Hypothalamus (tissue), 51 donors: Measurements from ENCODE around the gene CREG2.
"Not testable (repeated sequence)": the region's sequence is repeated elsewhere in the genome, so short reads cannot be mapped to it uniquely, and the experiment has no call there.

ENCODE experiments used
- DNase-seq, 51 donors: peaks; one replicate each; lab custom pipeline; 2025; lab: John Stamatoyannopoulos, UW

The CREG2 gene

GRCh38 chr2:101349893-101350662 is 37.2 kb downstream of the CREG2 start:
- DNase-seq, result peak in 17 of 51 donors; percentile 7 to 75 (median 28)

DNA sequence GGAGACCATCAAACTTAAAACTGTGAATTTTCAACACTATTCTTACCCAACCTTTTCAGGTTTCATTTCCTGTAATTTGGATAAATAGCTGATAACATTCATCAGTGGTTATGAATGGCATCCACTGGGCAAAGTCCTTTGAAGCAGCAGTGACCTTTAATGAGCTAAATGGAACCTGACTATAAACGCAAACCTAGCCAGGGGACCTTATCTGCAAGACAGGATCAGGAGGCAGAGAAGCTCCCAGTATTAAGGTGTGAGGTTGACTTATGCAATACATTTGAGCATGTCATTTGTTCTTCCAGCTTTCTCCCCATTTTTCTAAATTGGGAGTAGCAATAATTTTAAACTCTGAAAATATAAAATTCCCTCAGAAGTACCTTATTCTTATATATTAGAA is 38.4 kb downstream of the CREG2 start:
- DNase-seq, result no peak

- DNase-seq, result no peak
These were observed 40.4 kb downstream of the CREG2 start for GRCh38 chr2:101346909-101347308.

- DNase-seq, result peak in 15 of 51 donors; percentile 6 to 56 (median 26)
These were observed 43.2 kb downstream of the CREG2 start for GRCh38 chr2:101344137-101344536.

DNA sequence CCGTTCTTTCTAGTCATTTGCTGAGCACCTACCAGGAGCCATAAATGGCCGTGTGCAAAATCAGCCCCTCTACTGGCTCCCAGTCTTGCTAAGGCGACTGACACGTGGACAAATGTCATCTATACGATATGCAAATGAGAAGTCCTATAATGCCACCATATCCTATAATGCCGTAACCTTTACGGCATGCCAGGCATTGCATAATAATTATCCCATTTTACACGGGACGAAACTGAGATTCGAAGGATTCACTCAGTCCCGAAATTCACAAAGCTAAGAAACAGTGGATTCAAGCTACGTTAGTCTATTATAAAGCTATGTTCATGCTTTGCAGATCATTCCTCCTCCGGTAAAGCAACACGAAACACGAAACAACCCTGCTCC is 44.7 kb downstream of the CREG2 start:
- DNase-seq, result no peak

- peak in 50 of 51 donors; percentile 6 to 85 (median 46) for DNase-seq
These were observed 45.2 kb downstream of the CREG2 start for GRCh38 chr2:101341901-101342624.

GRCh38 chr2:101341421-101341820 is 45.9 kb downstream of the CREG2 start:
- DNase-seq, result no peak

DNA sequence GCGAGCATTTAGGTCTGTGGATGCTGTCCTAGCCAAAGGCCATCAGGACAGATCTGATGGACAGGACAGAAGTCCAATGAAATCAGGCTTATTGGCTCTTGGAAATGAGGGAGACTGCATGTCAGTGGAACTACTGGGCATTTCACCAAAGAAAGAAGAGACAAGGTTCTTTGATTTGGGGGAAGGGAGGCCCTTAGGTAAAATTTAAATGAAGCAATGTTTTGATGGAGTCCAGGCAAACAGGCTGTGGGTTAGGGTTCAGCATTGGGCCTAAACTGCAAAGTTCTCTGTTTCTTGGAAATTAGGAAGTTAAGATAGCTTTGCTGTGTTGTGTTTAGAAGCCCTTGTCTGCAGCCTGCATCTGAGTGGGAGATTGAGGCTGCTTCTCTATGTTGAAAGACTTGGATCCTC is 47.2 kb downstream of the CREG2 start:
- DNase-seq, result no peak

DNA sequence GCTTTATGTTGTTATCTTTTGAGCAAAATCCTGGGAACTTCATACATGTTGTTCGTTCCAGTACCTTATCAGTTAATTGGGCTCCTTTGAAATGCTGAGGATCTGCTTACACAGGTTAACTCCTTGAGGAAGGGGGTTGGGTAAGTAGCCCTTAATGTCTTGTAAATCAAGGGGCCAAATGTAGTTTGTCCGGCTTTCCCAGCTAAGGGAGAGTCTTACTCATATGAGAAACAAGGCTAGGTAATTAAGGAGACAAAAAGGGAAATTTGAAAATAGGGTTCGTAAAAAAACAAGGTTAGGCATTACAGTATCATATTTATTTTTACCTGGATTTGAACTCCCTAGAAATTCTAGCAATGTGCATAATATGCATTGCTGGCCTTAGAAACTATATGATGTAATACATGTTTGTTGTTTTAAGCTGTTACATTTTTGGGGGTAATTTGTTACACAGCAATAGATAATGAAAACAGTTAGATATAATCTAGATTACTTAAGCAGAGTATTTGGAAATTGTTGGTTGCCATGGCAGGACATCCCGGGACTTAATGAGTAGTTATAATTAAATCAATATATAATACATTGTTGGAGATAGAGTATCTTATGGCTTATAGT is 47.9 kb downstream of the CREG2 start:
- DNase-seq, result no peak

GRCh38 chr2:101337877-101338276 is 49.4 kb downstream of the CREG2 start:
- DNase-seq, result no peak

- DNase-seq, result no peak
These were observed 54.2 kb downstream of the CREG2 start for GRCh38 chr2:101332885-101333766.

DNA sequence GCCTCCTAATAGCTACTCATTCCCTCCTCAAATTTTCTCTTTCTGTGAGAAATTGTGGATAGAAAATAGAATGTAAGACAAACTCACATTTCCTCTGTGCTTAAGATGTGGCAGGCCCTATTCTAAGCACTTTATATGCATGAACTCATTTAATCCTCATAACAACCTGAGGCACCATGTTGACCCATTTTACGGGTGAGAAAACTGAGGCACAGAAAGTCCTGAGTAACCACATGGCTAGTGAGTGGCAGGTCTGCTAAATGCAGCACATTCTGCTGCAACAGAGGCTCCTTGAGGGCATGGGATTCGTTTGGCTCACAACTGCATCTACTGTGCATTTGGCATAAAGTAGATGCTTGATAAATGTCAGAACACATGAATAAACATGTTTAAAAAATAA is 56.1 kb downstream of the CREG2 start:
- no peak for DNase-seq

DNA sequence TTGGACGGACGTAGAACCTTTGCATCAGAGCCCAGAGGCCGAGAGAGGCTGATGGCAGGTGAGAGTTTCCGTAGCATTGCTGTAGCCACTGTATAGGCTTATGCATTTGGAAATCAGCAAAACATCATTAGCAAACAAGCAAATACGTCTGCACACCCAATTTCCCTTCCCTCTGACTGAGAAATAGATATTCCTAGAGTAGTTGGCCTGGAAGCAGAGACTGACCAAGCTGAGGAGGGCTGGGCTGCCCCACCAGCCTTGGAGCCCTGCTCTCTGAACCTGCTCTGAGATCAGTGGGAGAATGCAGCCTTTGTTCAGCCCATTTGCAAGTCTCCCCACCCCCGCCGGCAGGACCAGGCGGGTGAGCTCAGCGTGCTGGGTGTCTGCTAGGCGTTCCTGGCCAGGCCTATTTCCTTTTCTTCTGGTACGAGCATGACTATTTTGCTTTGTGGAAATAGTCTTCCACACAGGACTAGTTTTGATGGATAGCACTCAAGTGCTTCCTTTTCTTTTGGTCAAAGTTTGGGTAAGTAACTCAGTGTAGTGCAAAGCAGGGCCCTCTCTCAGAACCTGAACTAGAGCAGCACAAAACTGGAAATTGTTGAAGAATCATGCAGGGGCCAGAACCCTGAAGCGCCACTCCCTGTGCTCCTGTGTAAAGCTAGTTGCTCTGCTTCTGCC is 56.9 kb downstream of the CREG2 start:
- peak in 38 of 51 donors; percentile 13 to 80 (median 56) for DNase-seq

DNA sequence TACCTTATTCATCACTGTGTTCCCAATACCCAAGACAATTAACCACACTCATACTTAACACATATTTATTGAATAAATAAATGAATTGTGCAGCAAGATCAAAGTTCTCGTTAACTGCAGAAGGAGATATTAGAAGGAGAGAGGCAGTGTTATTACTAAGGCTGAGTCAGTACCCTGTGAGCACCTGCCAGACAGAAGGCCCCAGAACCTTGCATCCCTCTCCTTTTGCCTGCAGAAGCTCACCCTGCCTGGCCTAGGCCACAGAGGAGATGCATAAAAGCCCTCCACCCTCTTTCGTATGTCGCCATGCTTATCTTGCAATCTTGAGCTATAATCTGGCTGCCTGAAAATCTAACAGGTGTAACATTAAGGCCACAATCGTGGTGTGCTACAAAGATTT is 58.3 kb downstream of the CREG2 start:
- DNase-seq, result no peak

DNA sequence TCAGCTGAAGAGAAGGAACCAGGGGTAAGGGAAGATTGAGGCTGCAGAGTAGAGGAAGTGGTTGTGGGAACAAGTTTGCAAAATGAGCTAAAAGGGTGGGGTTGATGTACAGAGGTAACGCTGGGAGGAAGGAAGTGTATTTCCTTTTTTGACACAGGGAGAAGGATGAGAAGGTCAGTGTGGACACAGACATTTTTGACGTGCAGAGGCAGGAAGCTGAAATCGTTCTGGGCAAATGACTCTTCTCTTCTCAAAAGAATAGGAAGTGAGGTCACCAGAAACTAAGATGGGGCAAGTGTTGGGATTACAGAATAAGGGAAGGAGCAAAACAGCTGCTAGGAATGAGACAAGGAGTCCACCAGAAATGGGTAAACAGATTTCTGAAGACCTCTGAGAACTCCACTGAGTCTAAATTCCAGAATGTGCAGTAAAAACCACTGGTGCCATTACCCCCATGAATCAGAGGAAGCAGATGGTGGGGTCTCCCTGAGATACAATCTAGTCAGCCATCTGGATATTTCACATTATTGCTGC is 58.8 kb downstream of the CREG2 start:
- DNase-seq, result peak in 1 of 51 donors; percentile 6

DNA sequence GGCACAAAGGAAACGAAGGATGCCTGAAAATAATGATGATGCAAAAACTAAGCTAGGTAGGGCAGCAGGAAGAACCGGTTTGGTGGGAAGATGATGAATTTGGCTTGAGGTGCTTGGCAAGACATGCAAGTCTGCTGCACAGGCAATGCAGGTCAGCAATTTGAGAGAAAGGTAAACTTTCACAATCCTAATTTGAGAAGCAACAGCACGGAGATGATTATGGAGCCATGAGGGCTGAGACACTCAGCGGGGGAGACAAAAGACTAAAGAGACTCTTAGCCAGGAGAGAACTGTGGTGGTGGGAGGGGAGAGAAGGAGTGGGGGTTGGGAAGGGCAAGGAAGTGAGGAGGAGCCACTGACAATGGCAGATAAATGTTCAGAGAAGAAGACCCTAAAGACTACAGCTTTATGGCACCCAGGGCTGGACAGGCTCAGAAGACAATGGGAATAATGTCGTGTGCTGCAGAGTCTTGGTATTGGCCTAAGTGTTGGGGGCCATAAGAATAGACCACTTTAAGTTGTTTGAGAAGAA is 59.4 kb downstream of the CREG2 start:
- no peak for DNase-seq

DNA sequence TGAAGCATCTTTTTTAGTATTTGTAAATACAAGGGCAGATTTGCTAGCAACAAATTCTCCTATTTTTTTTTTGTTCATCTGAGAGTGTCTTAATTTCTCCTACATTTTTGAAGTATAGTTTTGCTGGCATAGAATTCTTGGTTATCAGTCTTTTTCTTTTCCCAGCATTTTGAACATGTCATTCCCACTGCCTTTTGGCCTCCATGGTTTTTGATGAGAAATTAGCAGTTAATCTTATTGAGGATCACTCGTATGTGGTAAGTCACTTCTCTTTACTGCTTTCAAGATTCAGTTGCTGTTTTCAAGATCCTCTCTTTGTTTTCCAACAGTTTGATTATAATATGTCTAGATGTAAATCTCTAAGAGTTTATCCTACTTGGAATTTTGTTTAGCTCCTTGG is 61.9 kb downstream of the CREG2 start:
- DNase-seq, result no peak

GRCh38 chr2:101316568-101316967 is 70.7 kb downstream of the CREG2 start:
- DNase-seq, result not testable (repeated sequence)

GRCh38 chr2:101311696-101312017 is 75.6 kb downstream of the CREG2 start:
- DNase-seq, result no peak
